ENCODE measurements around the gene ITPK1. TPM values are rescaled to one million over a fixed set of nuclear protein-coding genes. Genes with fewer than 3 reads are reported as not detected.
A peak's percentile ranks its signal among the peaks of the same experiment; 100 is the strongest.

The ITPK1 gene
- total and polyA plus RNA-seq, 2 experiments from 2014 or later = 35.9 to 101 TPM

GRCh38 chr14:93033084-93033982 is 82.4 kb downstream of the ITPK1 start:
- H2AFZ ChIP-seq = no peak overlapping the region
- peaks cover 77% of the 10 kb centered on the region for H3K79me2 ChIP-seq (replicated peaks; ENCODE audit: insufficient read depth)
- peaks cover 17% of the 10 kb centered on the region for H3K27me3 Mint-ChIP-seq (ENCODE audit: insufficient read depth, low read depth, poor library complexity)
- peak overlapping the region; percentile 69; the same call in 1 of the 2 replicates for H3K27ac Mint-ChIP-seq
- H3K4me2 ChIP-seq = peak overlapping the region; percentile 66; the same call in 1 of the 2 replicates
- ATAC-seq (peak; percentile 29), DNase-seq (ENCODE audit: low spot score) (no peak)
- H3F3A ChIP-seq (replicated peaks; ENCODE audit: low read depth) = no peaks in the 10 kb centered on the region
- H3K4me3 Mint-ChIP-seq = no peak overlapping the region; the same call in 1 of the 3 replicates
- H3K4me1 ChIP-seq (ENCODE audit: insufficient read depth) = peaks cover 42% of the 10 kb centered on the region
- peak overlapping the region; percentile 66; the same call in 1 of the 2 replicates for H3K27ac ChIP-seq (ENCODE audit: low read depth)
- H3K9me2 ChIP-seq (ENCODE audit: insufficient read depth) = no peaks in the 10 kb centered on the region
- no peaks in the 10 kb centered on the region for H3K27me3 ChIP-seq (ENCODE audit: insufficient read depth)
- TF ChIP-seq CTCF (conservative IDR thresholded peaks at IDR 0.05; ENCODE audit: low read depth in 2 of 2) (no peak), ZNF114 (CRISPR knock-in tag; IDR thresholded peaks at IDR 0.05) (no peak), ETS1 (IDR thresholded peaks at IDR 0.05) (no peak)
- no peaks in the 10 kb centered on the region for H3K36me3 ChIP-seq (ENCODE audit: insufficient read depth)
- H3K4me3 ChIP-seq = no peak overlapping the region
- H3K36me3 Mint-ChIP-seq (ENCODE audit: low read depth) = no peaks in the 10 kb centered on the region; the same call in 2 of the 3 replicates
- H3K4me1 Mint-ChIP-seq = peaks cover 63% of the 10 kb centered on the region
- H3K9me3 Mint-ChIP-seq = no peaks in the 10 kb centered on the region
- H4K20me1 ChIP-seq (replicated peaks; ENCODE audit: insufficient read depth) = peaks cover 2% of the 10 kb centered on the region; the same call in 1 of the 2 replicates

- no peaks in the 10 kb centered on the region for H3K27me3 ChIP-seq (ENCODE audit: insufficient read depth)
- H3K9me3 Mint-ChIP-seq = no peaks in the 10 kb centered on the region
- no peaks in the 10 kb centered on the region; the same call in 2 of the 3 replicates for H3K36me3 Mint-ChIP-seq (ENCODE audit: low read depth)
- peaks cover 62% of the 10 kb centered on the region for H3K4me1 Mint-ChIP-seq
- H4K20me1 ChIP-seq (replicated peaks; ENCODE audit: insufficient read depth) = peaks cover under 1% of the 10 kb centered on the region; the same call in 1 of the 2 replicates
- H3F3A ChIP-seq (replicated peaks; ENCODE audit: low read depth) = no peaks in the 10 kb centered on the region
- peak; percentile 27 for ATAC-seq
- peaks cover 35% of the 10 kb centered on the region for H3K4me1 ChIP-seq (ENCODE audit: insufficient read depth)
- no peak overlapping the region for H2AFZ ChIP-seq
- no peaks in the 10 kb centered on the region for H3K36me3 ChIP-seq (ENCODE audit: insufficient read depth)
- H3K9me2 ChIP-seq (ENCODE audit: insufficient read depth) = no peaks in the 10 kb centered on the region
- no peak overlapping the region for H3K4me3 Mint-ChIP-seq
- H3K79me2 ChIP-seq (replicated peaks; ENCODE audit: insufficient read depth) = peaks cover 77% of the 10 kb centered on the region
- peaks cover 17% of the 10 kb centered on the region for H3K27me3 Mint-ChIP-seq (ENCODE audit: insufficient read depth, low read depth, poor library complexity)
- peak overlapping the region; percentile 66; the same call in 1 of the 2 replicates for H3K4me2 ChIP-seq
- H3K27ac Mint-ChIP-seq = no peak overlapping the region
- no peak for DNase-seq (ENCODE audit: low spot score)
- H3K27ac ChIP-seq (ENCODE audit: low read depth) = peak overlapping the region; percentile 66; the same call in 1 of the 2 replicates
- no peak overlapping the region for H3K4me3 ChIP-seq
- TF ChIP-seq POLR2AphosphoS5 (IDR thresholded peaks at IDR 0.05; ENCODE audit: low read depth) (no peak), ZNF331 (CRISPR knock-in tag; IDR thresholded peaks at IDR 0.05; ENCODE audit: low read depth) (no peak), ZNF462 (CRISPR knock-in tag; IDR thresholded peaks at IDR 0.05) (no peak), EZH2 (IDR thresholded peaks at IDR 0.05; ENCODE audit: low read depth, unreplicated experiment) (no peak), CTCF (conservative IDR thresholded peaks at IDR 0.05; ENCODE audit: low read depth in 2 of 2) (no peak)
Observed at GRCh38 chr14:93032421-93032936, 83.2 kb downstream of the ITPK1 start.

Measured in GM23338 (cell line).